ENCODE results near the gene PHLDA3. TPM values are rescaled to one million over a fixed set of nuclear protein-coding genes. Genes with fewer than 3 reads are reported as not detected.

Gene PHLDA3
- total and polyA plus RNA-seq, 4 donors, result 0.36 to 2.2 (median 1.0) TPM

- Histone ChIP-seq H3K4me1 (ENCODE audit: control insufficient read depth in 4 of 4, insufficient read depth in 4 of 4, low read length in 3 of 4) (peaks cover 31 to 92% (median 88%) of the 10 kb centered on the region in 4 donors), H3K27ac (ENCODE audit: low read depth in 1 of 2, low read length in 2 of 2) (peak overlapping the region; percentile 81 to 93), H3K27me3 (ENCODE audit: control insufficient read depth in 4 of 4, insufficient read depth in 4 of 4, low read length in 3 of 4) (no peaks in the 10 kb centered on the region), H3K9ac (ENCODE audit: low read depth in 1 of 2, low read length in 2 of 2) (peak overlapping the region in 1 of 2 donors; percentile 47), H3K36me3 (ENCODE audit: control insufficient read depth in 4 of 4, insufficient read depth in 3 of 4, low read depth in 1 of 4, low read length in 3 of 4) (no peaks in the 10 kb centered on the region), H3K4me3 (ENCODE audit: low read depth in 1 of 3, low read length in 3 of 3) (peak overlapping the region in 1 of 3 donors; percentile 1), H3K9me3 (ENCODE audit: control insufficient read depth in 4 of 4, low read length in 3 of 4) (no peaks in the 10 kb centered on the region)
- WGBS, result 58% methylated on average over 8 of the region's 8 CpGs
- DNase-seq (ENCODE audit: low spot score), result no peak
- TF ChIP-seq RAD21 (IDR thresholded peaks at IDR 0.05) (no peak), NR2F2 (IDR thresholded peaks at IDR 0.05) (peak; percentile 4)
Measured at GRCh38 chr1:201501144-201501543, 32.2 kb upstream of the PHLDA3 start.

GRCh38 chr1:201500670-201501120 lies 31.7 kb upstream of the PHLDA3 start:
- 31% methylated on average over 4 of the region's 4 CpGs for WGBS
- Histone ChIP-seq H3K9ac (ENCODE audit: low read depth in 1 of 2, low read length in 2 of 2) (peak overlapping the region in 1 of 2 donors; percentile 47), H3K27ac (ENCODE audit: low read depth in 1 of 2, low read length in 2 of 2) (peak overlapping the region; percentile 81 to 93)

More at GRCh38 chr1:201500670-201501120, 31.7 kb upstream of the PHLDA3 start:
- TF ChIP-seq TAF1 (conservative IDR thresholded peaks at IDR 0.05) (no peak), YY1 (IDR thresholded peaks at IDR 0.05) (peak; percentile 23), NR2F2 (IDR thresholded peaks at IDR 0.05) (peak; percentile 100), RAD21 (IDR thresholded peaks at IDR 0.05) (peak in 1 of 2 donors; percentile 46), FOXA2 (IDR thresholded peaks at IDR 0.05) (peak; percentile 60), CTCF (IDR thresholded peaks at IDR 0.05; ENCODE audit: low read depth, low read length, missing input control) (no peak), FOXA1 (IDR thresholded peaks at IDR 0.05) (peak; percentile 27), REST (IDR thresholded peaks at IDR 0.05) (no peak), EGR1 (IDR thresholded peaks at IDR 0.05; ENCODE audit: low read depth in 2 of 2) (no peak), RXRA (IDR thresholded peaks at IDR 0.05) (peak; percentile 88 to 92), SP1 (IDR thresholded peaks at IDR 0.05) (peak; percentile 81), JUND (IDR thresholded peaks at IDR 0.05) (peak in 1 of 2 donors; percentile 61), HNF4A (conservative IDR thresholded peaks at IDR 0.05) (peak; percentile 84 to 96)
- TF ChIP-seq, protein P1, sequence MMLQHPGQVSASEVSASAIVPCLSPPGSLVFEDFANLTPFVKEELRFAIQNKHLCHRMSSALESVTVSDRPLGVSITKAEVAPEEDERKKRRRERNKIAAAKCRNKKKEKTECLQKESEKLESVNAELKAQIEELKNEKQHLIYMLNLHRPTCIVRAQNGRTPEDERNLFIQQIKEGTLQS (IDR thresholded peaks at IDR 0.05), result no peak
- TF ChIP-seq, protein P2, sequence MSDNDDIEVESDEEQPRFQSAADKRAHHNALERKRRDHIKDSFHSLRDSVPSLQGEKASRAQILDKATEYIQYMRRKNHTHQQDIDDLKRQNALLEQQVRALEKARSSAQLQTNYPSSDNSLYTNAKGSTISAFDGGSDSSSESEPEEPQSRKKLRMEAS (IDR thresholded peaks at IDR 0.05), result peak; percentile 36
- no peaks in the 10 kb centered on the region for H3K27me3 ChIP-seq (ENCODE audit: control insufficient read depth in 4 of 4, insufficient read depth in 4 of 4, low read length in 3 of 4)
- DNase-seq (ENCODE audit: low spot score), result no peak
- H3K4me1 ChIP-seq (ENCODE audit: control insufficient read depth in 4 of 4, insufficient read depth in 4 of 4, low read length in 3 of 4), result peaks cover 30 to 92% (median 88%) of the 10 kb centered on the region in 4 donors
- H3K9me3 ChIP-seq (ENCODE audit: control insufficient read depth in 4 of 4, low read length in 3 of 4), result no peaks in the 10 kb centered on the region
- peaks cover 0 to under 1% (median 0%) of the 10 kb centered on the region in 4 donors for H3K36me3 ChIP-seq (ENCODE audit: control insufficient read depth in 4 of 4, insufficient read depth in 3 of 4, low read depth in 1 of 4, low read length in 3 of 4)
- H3K4me3 ChIP-seq (ENCODE audit: low read depth in 1 of 3, low read length in 3 of 3), result peak overlapping the region; percentile 1 to 20 (median 5)
